ENCODE data around the gene GMDS. TPM values are rescaled to one million over a fixed set of nuclear protein-coding genes. Genes with fewer than 3 reads are reported as not detected.

GMDS gene
- total RNA-seq, 2 donors from 2014 or later = 25.4 to 29.5 TPM

DNA sequence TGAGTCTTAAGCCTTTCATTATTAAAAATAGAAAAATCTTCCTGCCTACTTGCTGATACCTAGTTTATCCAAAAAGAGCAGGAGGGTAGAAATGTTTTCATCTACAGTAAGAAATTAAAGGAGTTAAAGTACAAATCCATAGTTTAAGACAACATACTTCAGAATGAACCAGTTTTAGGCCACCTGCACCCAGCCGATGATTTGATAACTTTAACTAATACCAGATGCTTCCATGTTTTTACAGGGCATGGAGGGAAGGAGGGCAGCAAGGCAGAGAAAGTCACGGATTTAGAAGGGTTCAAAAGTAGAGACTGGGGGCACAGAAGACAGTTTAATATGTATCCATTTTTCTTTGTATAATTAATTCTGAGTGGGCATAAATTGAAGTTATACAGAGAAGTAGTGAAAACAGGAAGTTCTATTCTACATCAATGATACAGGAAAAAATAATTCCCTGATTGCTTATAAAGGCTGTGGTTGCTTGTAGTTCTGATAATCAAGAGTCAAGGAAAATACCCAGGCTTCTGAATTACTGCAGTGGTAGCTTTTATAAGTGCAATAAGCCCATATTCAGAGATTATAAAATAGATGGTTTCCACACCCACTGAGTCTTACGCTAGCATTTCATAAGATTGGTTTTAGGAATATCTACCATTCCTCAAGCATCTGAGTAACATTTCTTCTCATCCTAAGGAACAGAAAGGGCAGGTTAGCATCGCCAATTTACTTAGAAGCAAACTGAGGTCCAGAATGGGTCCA, 72.0 kb downstream of the GMDS start:
- H3K27me3 ChIP-seq (ENCODE audit: control insufficient read depth, insufficient read depth, low read length, poor library complexity, severe bottlenecking) = no peaks in the 10 kb centered on the region
- no peak overlapping the region for H3K9ac ChIP-seq (ENCODE audit: extremely low read depth, low read length, poor library complexity, severe bottlenecking)
- Mint-ChIP-seq H3K36me3 (ENCODE audit: low read depth) (peaks cover 3% of the 10 kb centered on the region), H3K4me3 (no peak overlapping the region), H3K4me1 (no peaks in the 10 kb centered on the region), H3K9me3 (peaks cover 10% of the 10 kb centered on the region), H3K27ac (no peak overlapping the region), H3K27me3 (ENCODE audit: insufficient read depth) (no peaks in the 10 kb centered on the region)
- H3K9me3 ChIP-seq (ENCODE audit: control insufficient read depth, low read length) = peaks cover 10% of the 10 kb centered on the region
- H3K36me3 ChIP-seq (ENCODE audit: control insufficient read depth, insufficient read depth, low read length) = no peaks in the 10 kb centered on the region
- no peak for DNase-seq
- no peak overlapping the region for H3K4me3 ChIP-seq (ENCODE audit: low read length)
- TF ChIP-seq, protein P1, sequence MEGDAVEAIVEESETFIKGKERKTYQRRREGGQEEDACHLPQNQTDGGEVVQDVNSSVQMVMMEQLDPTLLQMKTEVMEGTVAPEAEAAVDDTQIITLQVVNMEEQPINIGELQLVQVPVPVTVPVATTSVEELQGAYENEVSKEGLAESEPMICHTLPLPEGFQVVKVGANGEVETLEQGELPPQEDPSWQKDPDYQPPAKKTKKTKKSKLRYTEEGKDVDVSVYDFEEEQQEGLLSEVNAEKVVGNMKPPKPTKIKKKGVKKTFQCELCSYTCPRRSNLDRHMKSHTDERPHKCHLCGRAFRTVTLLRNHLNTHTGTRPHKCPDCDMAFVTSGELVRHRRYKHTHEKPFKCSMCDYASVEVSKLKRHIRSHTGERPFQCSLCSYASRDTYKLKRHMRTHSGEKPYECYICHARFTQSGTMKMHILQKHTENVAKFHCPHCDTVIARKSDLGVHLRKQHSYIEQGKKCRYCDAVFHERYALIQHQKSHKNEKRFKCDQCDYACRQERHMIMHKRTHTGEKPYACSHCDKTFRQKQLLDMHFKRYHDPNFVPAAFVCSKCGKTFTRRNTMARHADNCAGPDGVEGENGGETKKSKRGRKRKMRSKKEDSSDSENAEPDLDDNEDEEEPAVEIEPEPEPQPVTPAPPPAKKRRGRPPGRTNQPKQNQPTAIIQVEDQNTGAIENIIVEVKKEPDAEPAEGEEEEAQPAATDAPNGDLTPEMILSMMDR (conservative IDR thresholded peaks at IDR 0.05) = no peak
- no peaks in the 10 kb centered on the region for H3K4me1 ChIP-seq (ENCODE audit: control insufficient read depth, insufficient read depth, low read length)
- no peak overlapping the region for H3K27ac ChIP-seq (ENCODE audit: low read depth, low read length)
- WGBS, 2 experiments (ENCODE audit: insufficient coverage in 1 of 2, insufficient read length in 1 of 2) = 89 to 96% methylated on average over 3 to 4 of the region's 4 CpGs

DNA sequence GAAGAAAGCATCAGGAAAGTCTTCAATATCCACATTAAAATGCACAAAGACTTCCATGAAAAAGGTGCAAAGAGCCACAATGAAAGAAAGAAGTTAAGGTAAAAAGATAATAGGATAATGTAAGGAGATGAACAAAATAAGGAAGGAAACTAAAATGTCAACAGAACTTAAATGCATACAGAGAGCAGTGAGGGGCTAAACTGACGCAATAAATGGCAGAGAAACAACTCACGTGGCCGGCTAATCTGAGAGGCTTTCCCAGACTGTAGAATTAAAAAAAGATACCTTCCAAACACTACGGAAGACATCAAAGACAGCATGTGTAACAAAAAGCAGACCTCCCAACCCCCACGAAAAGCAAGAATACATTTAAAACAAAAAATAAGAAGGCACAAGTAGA, 73.7 kb downstream of the GMDS start:
- H3K27ac ChIP-seq (ENCODE audit: low read depth, low read length) = no peak overlapping the region
- no peak overlapping the region for H3K4me3 ChIP-seq (ENCODE audit: low read length)
- no peaks in the 10 kb centered on the region for H3K36me3 ChIP-seq (ENCODE audit: control insufficient read depth, insufficient read depth, low read length)
- no peak overlapping the region for H3K9ac ChIP-seq (ENCODE audit: extremely low read depth, low read length, poor library complexity, severe bottlenecking)
- Mint-ChIP-seq H3K36me3 (ENCODE audit: low read depth) (no peaks in the 10 kb centered on the region), H3K9me3 (no peaks in the 10 kb centered on the region), H3K27me3 (ENCODE audit: insufficient read depth) (no peaks in the 10 kb centered on the region), H3K4me3 (no peak overlapping the region), H3K27ac (no peak overlapping the region), H3K4me1 (no peaks in the 10 kb centered on the region)
- H3K27me3 ChIP-seq (ENCODE audit: control insufficient read depth, insufficient read depth, low read length, poor library complexity, severe bottlenecking) = no peaks in the 10 kb centered on the region
- H3K4me1 ChIP-seq (ENCODE audit: control insufficient read depth, insufficient read depth, low read length) = peaks cover 6% of the 10 kb centered on the region
- TF ChIP-seq, protein P1 (conservative IDR thresholded peaks at IDR 0.05) = no peak
- WGBS, 2 experiments (ENCODE audit: insufficient coverage in 1 of 2, insufficient read length in 1 of 2) = 80 to 83% methylated on average over 1 to 5 of the region's 5 CpGs
- H3K9me3 ChIP-seq (ENCODE audit: control insufficient read depth, low read length) = no peaks in the 10 kb centered on the region
- DNase-seq = no peak

DNA sequence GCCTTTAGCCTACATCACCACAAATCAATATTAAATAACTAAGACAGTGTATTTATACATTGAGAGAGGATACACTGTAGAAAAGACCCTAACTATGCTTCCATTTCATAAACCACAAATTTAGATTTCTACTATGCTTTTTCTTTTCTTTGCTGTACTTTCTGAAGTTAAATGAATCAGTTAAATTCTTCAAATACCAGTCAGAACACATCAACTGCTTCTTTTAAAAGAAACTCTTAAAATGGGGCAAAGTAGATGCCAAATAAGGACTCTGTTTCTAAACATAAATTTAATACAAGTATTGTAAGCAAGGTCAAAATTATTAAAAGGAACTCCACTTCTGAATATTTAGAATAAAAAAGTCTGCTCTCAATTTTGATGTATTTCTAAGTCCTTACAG, 76.9 kb downstream of the GMDS start:
- Mint-ChIP-seq H3K4me1 (no peaks in the 10 kb centered on the region), H3K27ac (no peak overlapping the region), H3K4me3 (no peak overlapping the region), H3K36me3 (ENCODE audit: low read depth) (no peaks in the 10 kb centered on the region), H3K27me3 (ENCODE audit: insufficient read depth) (no peaks in the 10 kb centered on the region), H3K9me3 (no peaks in the 10 kb centered on the region)
- peaks cover 6% of the 10 kb centered on the region for H3K4me1 ChIP-seq (ENCODE audit: control insufficient read depth, insufficient read depth, low read length)
- DNase-seq = no peak
- no peaks in the 10 kb centered on the region for H3K27me3 ChIP-seq (ENCODE audit: control insufficient read depth, insufficient read depth, low read length, poor library complexity, severe bottlenecking)
- H3K9ac ChIP-seq (ENCODE audit: extremely low read depth, low read length, poor library complexity, severe bottlenecking) = no peak overlapping the region
- no peaks in the 10 kb centered on the region for H3K36me3 ChIP-seq (ENCODE audit: control insufficient read depth, insufficient read depth, low read length)
- TF ChIP-seq, protein P1 (conservative IDR thresholded peaks at IDR 0.05) = no peak
- no peak overlapping the region for H3K27ac ChIP-seq (ENCODE audit: low read depth, low read length)
- no peak overlapping the region for H3K4me3 ChIP-seq (ENCODE audit: low read length)
- H3K9me3 ChIP-seq (ENCODE audit: control insufficient read depth, low read length) = peaks cover 18% of the 10 kb centered on the region

Data from endodermal cell (in vitro differentiated cells).